Kidney (tissue), 14 donors: ENCODE results near the gene ACIN1. TPM values are rescaled to one million over a fixed set of nuclear protein-coding genes. Genes with fewer than 3 reads are reported as not detected.

Source experiments
- DNase-seq, 5 donors: peaks; one replicate each; pipeline ENCODE4 v3.0.0-alpha.2; 2013 to 2020
- FAIRE-seq: peaks from 2 replicates; lab custom pipeline; 2012; peaks lifted over from hg19 to GRCh38; lab: Jason Lieb, UNC
- H3K27ac ChIP-seq, 2 donors: one replicate each; pipeline ENCODE4 v1.7.0; 2013; ENCODE audit warnings: low read depth in 2 of 2, low read length in 2 of 2, inconsistent platforms in 1 of 2
- H3K27me3 ChIP-seq: one replicate; pipeline ENCODE4 v1.7.1; 2013; ENCODE audit warnings: low read length, inconsistent platforms; ENCODE audit not compliant: control insufficient read depth, insufficient read depth
- H3K36me3 ChIP-seq, 3 donors: one replicate each; pipeline versions ENCODE4 v1.7.0 to v1.7.1; 2013; ENCODE audit warnings: low read length in 3 of 3, control low read depth in 1 of 3, inconsistent platforms in 1 of 3; ENCODE audit not compliant: insufficient read depth in 3 of 3, control insufficient read depth in 2 of 3
- H3K4me1 ChIP-seq, 3 donors: one replicate each; pipeline versions ENCODE4 v1.7.0 to v1.7.1; 2013; ENCODE audit warnings: low read length in 3 of 3, inconsistent platforms in 1 of 3, low read depth in 1 of 3; ENCODE audit not compliant: control insufficient read depth in 2 of 3, insufficient read depth in 2 of 3
- H3K4me3 ChIP-seq, 3 donors: one replicate each; pipeline versions ENCODE4 v1.7.0 to v1.8.1; 2013; ENCODE audit warnings: low read length in 3 of 3, control low read depth in 1 of 3, inconsistent platforms in 1 of 3
- H3K9ac ChIP-seq, 3 donors: one replicate each; pipeline versions ENCODE4 v1.7.0 to v1.7.1; 2013; ENCODE audit warnings: low read length in 3 of 3, control low read depth in 1 of 3, inconsistent platforms in 1 of 3
- H3K9me3 ChIP-seq, 3 donors: one replicate each; pipeline versions ENCODE4 v1.7.0 to v1.7.1; 2013; ENCODE audit warnings: low read length in 3 of 3, control low read depth in 1 of 3, inconsistent platforms in 1 of 3; ENCODE audit not compliant: control insufficient read depth in 2 of 3, insufficient read depth in 1 of 3
- intact Hi-C: fragments of 100-400 bp; cut with DNase I; formaldehyde crosslinking; loops from one replicate; pipeline ENCODE4 v1.11.1; 2022
- polyA plus RNA-seq: library from polyadenylated mRNA; stranded (reverse); fragments of 350-450 nt; fragmentation: Illumina TruSeq; extraction: RNeasy Lipid Tissue Mini Kit (QIAGEN cat#74804); gene quantifications from one replicate; pipeline ENCODE4 v1.2.3, GENCODE V29; 2014; ENCODE audit warnings: low read depth, low replicate concordance; ENCODE audit not compliant: insufficient read depth
- total RNA-seq: library from RNA; stranded (reverse); fragmentation: NEBNext Ultra II Directional; extraction: Animal tissue kit (Norgen Biotek cat#: 25700); gene quantifications from one replicate; pipeline ENCODE4 v1.2.1, GENCODE V29; 2021
- TF ChIP-seq, protein P1 (sequence below): IDR thresholded peaks from 3 replicates; pipeline ENCODE4 v1.5.1; 2012; ENCODE audit warnings: mild to moderate bottlenecking, moderate library complexity, borderline replicate concordance; ENCODE audit not compliant: insufficient read depth; ENCODE audit errors: extremely low read depth
- donor health status: control.
- donor health status: control.
- donor health status: control.
- donor health status: control.
- donor health status: control.
- donor health status: DM: yes; HTN: yes; CAD: no.
- donor health status: Normal renal cell carcinoma (clear cell type).

The ACIN1 gene
- total and polyA plus RNA-seq, 2 donors from 2014 or later, result 54.9 to 150 TPM

DNA sequence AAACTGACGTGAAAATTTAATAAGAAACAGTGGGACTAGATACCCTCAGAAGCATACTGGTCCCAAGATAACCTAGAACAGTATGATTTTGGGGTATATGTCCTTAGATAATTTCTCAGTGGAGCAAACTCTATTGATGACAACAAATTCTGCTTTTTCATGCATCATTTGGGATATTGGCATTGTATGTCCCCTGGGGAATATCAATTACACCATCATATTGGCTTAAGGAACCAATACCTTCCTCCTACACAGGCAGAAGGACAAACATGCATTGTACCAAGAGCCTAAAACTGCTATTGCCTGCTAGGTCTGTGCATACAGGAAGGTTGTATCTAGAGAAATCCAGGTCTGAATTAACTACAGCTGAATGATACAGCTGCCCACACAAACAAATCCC, 20.0 kb downstream of the ACIN1 start:
- Histone ChIP-seq H3K36me3 (peaks cover 21 to 71% (median 40%) of the 10 kb centered on the region in 3 donors), H3K4me3 (no peak overlapping the region), H3K9ac (no peak overlapping the region), H3K27ac (no peak overlapping the region), H3K4me1 (peaks cover 3 to 24% (median 19%) of the 10 kb centered on the region in 3 donors), H3K27me3 (no peaks in the 10 kb centered on the region), H3K9me3 (no peaks in the 10 kb centered on the region)
- intact Hi-C loops, result no loop called here
- TF ChIP-seq, protein P1, sequence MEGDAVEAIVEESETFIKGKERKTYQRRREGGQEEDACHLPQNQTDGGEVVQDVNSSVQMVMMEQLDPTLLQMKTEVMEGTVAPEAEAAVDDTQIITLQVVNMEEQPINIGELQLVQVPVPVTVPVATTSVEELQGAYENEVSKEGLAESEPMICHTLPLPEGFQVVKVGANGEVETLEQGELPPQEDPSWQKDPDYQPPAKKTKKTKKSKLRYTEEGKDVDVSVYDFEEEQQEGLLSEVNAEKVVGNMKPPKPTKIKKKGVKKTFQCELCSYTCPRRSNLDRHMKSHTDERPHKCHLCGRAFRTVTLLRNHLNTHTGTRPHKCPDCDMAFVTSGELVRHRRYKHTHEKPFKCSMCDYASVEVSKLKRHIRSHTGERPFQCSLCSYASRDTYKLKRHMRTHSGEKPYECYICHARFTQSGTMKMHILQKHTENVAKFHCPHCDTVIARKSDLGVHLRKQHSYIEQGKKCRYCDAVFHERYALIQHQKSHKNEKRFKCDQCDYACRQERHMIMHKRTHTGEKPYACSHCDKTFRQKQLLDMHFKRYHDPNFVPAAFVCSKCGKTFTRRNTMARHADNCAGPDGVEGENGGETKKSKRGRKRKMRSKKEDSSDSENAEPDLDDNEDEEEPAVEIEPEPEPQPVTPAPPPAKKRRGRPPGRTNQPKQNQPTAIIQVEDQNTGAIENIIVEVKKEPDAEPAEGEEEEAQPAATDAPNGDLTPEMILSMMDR, result no peak
- DNase-seq (no peak), FAIRE-seq (no peak)

DNA sequence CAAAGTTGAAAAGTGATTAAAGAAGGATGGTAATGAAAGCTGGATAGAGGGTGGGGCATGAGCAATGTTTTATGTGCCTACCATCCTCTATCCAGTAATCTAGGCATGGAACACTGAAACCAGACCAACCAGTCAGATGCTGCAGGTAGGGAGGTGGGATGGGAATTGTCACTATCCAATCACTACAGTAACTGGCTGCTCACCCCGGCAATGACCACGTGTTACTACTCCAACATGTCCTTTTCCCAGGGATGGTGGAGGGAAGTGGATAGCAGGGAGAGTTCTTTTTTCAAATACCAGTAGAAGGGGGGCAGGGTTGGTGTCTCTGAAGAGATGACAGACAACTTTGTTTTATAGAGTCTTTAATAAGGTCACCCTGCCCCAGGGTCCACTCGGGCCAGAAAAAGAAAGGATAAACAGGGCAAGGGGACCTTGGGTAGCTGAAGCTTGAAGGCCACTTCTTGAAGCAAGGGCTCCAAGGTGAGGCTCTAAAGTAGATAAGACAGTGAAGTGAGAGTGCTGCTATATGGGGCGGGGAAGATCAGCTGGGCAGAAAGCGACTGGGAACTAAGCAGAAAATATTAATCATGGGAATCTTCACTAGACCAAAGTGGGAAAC, 22.9 kb downstream of the ACIN1 start:
- peak overlapping the region in 2 of 3 donors; percentile 63 to 93 for H3K9ac ChIP-seq
- no peaks in the 10 kb centered on the region for H3K27me3 ChIP-seq
- H3K4me3 ChIP-seq, result peak overlapping the region in 2 of 3 donors; percentile 36 to 81
- intact Hi-C loops, result no loop called here
- H3K27ac ChIP-seq, result peak overlapping the region; percentile 61 to 83
- TF ChIP-seq, protein P1, result no peak
- peaks cover 3 to 24% (median 21%) of the 10 kb centered on the region in 3 donors for H3K4me1 ChIP-seq
- peak in 2 of 5 donors; percentile 43 to 50 for DNase-seq
- H3K9me3 ChIP-seq, result no peaks in the 10 kb centered on the region
- H3K36me3 ChIP-seq, result peaks cover 13 to 57% (median 31%) of the 10 kb centered on the region in 3 donors
- no peak for FAIRE-seq

DNA sequence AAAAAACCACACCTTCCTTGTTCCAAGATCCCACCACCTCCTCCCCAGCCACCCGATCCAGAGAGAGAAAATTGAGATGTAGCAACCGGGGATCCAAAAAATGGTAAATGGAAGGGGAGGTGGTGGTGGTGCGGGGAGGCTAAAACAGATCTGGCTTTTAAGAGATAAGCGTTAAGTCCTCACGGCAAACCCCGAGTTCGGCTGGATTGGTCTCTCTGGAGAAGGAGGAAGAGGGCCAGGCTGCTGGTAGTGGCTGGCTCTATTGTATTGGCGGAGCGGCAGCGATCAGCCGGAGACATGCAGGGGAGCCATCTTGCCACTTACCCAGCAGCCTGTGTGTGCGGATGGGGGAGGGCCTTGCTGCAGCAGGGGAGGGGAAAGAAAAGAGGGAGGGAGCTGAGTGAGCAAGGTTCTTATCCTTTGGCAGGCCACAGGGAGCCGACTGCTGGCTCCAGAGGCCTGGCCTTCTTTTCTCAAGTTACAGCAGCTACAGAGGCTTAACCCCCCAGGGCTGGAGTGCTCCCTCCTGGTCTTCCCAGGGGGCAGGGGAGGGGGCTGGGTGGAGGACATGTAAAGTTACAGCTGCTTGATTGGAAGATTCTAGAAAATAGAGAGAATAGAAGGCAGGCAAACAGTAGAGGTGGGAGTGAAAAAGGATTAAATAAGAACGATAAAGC, 23.6 kb downstream of the ACIN1 start:
- Histone ChIP-seq H3K36me3 (peaks cover 13 to 55% (median 28%) of the 10 kb centered on the region in 3 donors), H3K27ac (peak overlapping the region; percentile 72 to 83), H3K4me1 (peaks cover 3 to 24% (median 21%) of the 10 kb centered on the region in 3 donors), H3K9me3 (no peaks in the 10 kb centered on the region), H3K9ac (peak overlapping the region; percentile 63 to 93 (median 92)), H3K4me3 (peak overlapping the region; percentile 77 to 90 (median 81)), H3K27me3 (no peaks in the 10 kb centered on the region)
- FAIRE-seq, result no peak
- TF ChIP-seq, protein P1, result no peak
- intact Hi-C loops, result no loop called here
- DNase-seq, result peak; percentile 93 to 97 (median 94)
